Lower leg skin (tissue), 3 donors: ENCODE results near the gene SLC39A11.

Experiments
- POLR2A ChIP-seq, 2 donors: fragments of 450-650 bp; IDR thresholded peaks; one replicate each; pipeline ENCODE4 v1.6.1; 2016 to 2017; ENCODE audit warnings: antibody characterized with exemption in 2 of 2, mild to moderate bottlenecking in 1 of 2, moderate library complexity in 1 of 2
- TF ChIP-seq, protein P1 (sequence below), 3 donors: fragments of 450-650 bp; IDR thresholded peaks; one replicate each; pipeline ENCODE4 v1.5.1; 2016; ENCODE audit warnings: antibody characterized with exemption in 3 of 3, mild to moderate bottlenecking in 3 of 3, moderate library complexity in 2 of 3

GRCh38 chr17:72891627-72892026 lies 200.9 kb downstream of the SLC39A11 start:
- TF ChIP-seq, protein P1, sequence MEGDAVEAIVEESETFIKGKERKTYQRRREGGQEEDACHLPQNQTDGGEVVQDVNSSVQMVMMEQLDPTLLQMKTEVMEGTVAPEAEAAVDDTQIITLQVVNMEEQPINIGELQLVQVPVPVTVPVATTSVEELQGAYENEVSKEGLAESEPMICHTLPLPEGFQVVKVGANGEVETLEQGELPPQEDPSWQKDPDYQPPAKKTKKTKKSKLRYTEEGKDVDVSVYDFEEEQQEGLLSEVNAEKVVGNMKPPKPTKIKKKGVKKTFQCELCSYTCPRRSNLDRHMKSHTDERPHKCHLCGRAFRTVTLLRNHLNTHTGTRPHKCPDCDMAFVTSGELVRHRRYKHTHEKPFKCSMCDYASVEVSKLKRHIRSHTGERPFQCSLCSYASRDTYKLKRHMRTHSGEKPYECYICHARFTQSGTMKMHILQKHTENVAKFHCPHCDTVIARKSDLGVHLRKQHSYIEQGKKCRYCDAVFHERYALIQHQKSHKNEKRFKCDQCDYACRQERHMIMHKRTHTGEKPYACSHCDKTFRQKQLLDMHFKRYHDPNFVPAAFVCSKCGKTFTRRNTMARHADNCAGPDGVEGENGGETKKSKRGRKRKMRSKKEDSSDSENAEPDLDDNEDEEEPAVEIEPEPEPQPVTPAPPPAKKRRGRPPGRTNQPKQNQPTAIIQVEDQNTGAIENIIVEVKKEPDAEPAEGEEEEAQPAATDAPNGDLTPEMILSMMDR (IDR thresholded peaks at IDR 0.05), result no peak
- TF ChIP-seq POLR2A (IDR thresholded peaks at IDR 0.05), result no peak
